Measurements from ENCODE around the gene SLC38A6.
"Not testable (repeated sequence)": the region's sequence is repeated elsewhere in the genome, so short reads cannot be mapped to it uniquely, and the experiment has no call there.

Gene SLC38A6

GRCh38 chr14:61063461-61063860 is 82.4 kb downstream of the SLC38A6 start:
- DNase-seq: no peak

DNA sequence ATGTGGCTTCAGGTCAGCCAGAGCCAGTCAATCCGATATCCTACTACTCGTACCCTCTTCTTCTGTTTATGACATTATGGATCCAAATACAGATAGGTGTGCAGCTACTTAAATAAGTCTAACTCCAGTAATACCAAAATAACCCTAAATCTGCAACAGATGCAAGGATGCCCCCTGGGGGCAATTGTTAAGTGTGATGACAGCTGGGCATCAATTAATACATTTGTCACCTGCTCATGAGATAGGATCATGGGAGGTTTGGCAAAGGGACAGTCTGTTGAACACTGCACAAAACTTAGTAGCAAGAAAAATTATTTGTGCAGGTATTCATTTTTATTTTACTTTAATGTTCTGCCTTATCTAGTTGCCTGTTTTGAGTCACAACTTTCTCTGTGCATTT is 83.2 kb downstream of the SLC38A6 start:
- no peak for DNase-seq

DNA sequence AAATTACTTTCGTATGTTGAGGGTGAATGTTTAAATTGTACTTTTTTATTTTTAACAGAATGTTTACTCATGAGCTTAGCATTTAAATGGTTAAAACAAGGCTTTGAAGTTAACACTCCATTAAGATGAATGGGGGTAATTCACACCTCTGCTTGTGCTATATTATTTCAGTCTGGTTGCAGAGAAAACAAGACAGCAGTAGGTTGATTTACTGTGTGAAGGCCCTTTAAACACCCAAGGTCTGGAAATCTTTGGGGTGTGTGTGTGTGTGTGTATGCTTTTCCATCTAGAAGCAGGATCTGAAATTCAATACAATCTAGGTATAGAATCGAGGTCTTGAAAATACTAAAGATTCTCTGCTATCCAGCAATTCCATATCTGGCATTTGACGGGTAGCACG is 83.8 kb downstream of the SLC38A6 start:
- DNase-seq: no peak

DNA sequence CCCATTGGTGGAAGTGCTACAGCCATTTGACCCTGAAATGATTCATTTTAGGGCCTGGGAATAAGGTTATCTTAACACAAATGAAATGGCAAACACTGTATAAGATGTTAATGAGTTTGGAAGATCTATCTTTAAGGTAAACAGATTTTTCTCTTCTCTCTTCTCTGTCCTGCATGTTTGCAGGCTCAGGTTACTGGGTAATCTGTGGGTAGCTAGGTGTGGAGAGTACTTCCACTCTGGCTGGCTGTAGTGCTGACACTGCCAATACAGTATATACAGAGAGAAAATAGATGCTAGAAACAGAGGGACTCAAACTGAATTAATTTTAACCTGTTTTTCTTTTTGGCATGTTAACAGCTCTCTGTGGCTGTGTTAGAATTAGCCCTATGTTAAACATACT is 84.6 kb downstream of the SLC38A6 start:
- no peak for DNase-seq

GRCh38 chr14:61072442-61072841 is 91.4 kb downstream of the SLC38A6 start:
- not testable (repeated sequence) for DNase-seq

DNA sequence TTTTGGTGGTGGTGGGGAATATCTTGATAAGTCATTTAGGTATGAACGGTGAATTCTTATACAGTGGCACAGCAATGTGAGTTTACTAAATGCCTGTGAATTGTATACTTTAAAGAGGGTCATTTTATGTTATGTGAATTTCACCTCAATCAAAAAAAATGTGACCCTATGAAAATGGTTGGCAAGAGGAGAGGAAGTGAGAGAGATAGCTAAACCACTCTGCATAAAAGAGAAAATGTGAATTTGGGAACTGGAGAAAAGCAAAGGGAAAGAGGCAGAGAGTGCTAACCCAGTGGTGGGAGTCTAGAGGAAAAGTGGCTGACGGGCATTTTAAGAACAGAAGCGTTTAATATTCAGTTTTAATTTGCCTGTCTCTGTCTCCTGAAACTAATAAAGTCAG is 93.8 kb downstream of the SLC38A6 start:
- no peak for DNase-seq

DNA sequence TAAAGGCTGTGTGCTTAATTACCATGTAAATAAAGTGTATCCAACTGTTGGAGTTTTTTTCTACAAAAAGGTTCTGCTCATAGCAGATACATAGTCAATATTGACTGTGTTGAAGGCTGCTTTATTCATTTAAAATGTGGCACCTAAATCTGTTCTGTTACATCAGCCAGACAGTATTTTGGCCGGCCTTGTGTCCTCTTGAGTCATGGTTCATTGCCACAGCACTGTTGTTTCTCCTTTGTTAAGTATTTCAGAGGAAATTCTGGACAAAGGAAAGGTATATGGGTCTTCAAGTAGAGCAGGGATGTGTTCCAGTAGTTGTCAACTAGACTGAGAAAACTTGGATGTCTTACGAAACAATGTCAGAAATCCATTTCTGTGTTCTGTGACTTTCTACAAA is 95.5 kb downstream of the SLC38A6 start:
- DNase-seq: no peak

DNA sequence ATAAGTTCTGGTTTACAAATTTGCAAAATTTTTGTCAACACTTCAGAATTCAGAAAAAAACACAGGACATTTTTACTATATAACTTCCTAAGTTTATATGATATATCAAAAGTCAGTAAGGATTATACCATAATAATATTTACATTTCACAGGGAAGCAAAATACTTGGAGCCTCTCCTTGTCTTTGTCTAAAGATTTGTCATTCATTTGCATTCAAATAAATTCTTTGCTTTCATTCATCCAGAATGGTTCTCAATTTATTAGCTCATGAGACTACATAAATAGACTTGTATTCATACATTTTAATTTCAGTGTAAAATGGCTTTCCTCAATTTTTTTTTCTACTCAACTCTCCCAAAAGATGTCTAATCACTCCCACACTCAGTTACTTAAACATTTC is 96.4 kb downstream of the SLC38A6 start:
- no peak for DNase-seq

GRCh38 chr14:61077951-61078720 is 97.1 kb downstream of the SLC38A6 start:
- DNase-seq: no peak

- DNase-seq: no peak
These were observed 99.6 kb downstream of the SLC38A6 start for GRCh38 chr14:61080591-61081010.

- no peak for DNase-seq
These were observed 107.0 kb downstream of the SLC38A6 start for GRCh38 chr14:61088081-61088480.

DNA sequence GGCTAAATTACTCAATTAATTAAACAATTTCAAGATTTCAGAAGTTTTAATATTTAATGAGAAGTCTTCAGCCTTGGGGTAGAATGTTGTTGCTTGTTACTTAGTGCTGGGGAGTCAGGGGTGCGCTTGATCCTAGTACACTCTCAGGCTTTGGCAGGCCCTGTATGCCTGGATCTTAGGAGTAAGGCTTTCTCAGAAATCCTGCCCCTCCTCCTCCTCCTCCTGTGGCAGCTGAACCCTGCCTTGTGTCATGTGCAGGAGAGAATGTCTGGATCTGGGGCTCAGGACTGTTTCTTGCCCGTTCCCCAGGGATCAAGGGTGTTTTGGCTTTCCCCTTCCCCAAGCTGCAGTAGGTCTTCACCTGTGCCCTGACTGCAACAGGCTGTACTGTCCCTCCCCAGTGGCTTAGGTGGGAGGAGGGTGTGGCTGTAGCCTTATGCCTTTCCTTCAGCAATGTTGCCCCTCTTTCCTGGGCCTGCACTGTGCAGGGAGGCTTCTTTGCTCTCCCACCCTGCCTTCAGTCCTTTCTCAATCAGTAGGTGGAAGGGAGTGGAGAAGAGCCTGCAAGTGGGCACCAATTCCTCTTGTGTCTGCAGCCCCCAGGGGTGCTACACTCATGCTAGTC is 108.2 kb downstream of the SLC38A6 start:
- DNase-seq: no peak

- no peak for DNase-seq
These were observed 109.6 kb downstream of the SLC38A6 start for GRCh38 chr14:61090432-61091216.

- DNase-seq: no peak
These were observed 110.7 kb downstream of the SLC38A6 start for GRCh38 chr14:61091657-61092273.

DNA sequence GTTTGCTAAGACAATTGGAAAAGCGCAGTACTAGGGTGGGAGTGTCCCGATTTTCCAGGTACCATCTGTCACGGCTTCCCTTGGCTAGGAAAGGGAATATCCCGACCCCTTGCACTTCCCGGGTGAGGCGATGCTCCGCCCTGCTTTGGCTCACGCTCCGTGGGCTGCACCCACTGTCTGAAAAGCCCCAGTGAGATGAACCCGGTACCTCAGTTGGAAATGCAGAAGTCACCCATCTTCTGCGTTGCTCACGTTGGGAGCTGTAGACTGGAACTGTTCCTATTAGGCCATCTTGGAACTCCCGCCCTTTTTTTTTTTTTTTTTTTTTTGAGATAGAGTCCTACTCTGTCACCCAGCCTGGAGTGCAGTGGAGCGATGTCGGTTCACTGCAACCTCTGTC is 117.1 kb downstream of the SLC38A6 start:
- DNase-seq: not testable (repeated sequence)

DNA sequence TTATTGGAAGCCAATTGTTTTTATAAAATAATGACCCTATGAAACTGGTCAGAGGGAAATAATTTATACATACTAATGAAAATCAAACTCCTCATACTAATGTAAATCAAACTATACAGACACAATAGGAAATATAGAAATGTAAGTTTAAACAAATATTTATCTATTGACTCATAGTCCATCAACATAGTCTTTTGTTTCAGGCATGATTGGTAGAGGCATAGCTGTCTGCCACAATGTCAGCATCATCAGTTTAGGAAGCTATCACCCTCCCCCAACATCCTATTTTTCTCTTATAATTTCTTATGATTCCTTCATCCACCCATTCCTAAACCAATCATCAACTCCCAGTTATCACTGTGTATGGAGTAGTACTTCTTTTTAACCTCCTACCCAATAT is 117.7 kb downstream of the SLC38A6 start:
- DNase-seq: no peak

DNA sequence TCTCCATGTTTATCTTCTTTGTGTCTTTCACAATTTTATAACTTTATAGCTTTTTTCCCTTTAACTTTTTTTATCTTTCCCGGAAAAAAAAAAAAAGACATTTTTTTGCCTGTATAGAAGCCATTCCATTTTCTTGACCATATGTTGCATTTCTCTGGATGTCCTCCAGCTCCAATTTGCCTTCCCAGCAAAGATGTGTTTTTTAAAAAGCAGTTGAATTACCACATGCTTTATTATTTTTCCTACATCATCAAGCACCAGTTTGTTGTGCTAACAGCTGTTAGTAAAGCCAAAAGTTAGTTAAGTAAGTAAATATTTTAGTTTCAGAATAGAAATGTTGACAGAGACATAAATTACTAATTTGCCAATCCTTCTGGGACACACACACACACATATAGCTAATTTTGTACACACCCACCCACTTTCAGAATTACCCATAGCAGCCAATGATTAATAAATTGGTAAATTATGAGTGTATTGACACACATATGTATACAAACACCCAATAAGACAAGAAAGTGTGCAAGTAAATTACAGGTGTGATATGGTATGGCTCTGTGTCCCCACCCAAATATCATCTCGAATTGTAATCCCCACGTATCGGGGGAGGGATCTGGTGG is 118.3 kb downstream of the SLC38A6 start:
- no peak for DNase-seq

DNA sequence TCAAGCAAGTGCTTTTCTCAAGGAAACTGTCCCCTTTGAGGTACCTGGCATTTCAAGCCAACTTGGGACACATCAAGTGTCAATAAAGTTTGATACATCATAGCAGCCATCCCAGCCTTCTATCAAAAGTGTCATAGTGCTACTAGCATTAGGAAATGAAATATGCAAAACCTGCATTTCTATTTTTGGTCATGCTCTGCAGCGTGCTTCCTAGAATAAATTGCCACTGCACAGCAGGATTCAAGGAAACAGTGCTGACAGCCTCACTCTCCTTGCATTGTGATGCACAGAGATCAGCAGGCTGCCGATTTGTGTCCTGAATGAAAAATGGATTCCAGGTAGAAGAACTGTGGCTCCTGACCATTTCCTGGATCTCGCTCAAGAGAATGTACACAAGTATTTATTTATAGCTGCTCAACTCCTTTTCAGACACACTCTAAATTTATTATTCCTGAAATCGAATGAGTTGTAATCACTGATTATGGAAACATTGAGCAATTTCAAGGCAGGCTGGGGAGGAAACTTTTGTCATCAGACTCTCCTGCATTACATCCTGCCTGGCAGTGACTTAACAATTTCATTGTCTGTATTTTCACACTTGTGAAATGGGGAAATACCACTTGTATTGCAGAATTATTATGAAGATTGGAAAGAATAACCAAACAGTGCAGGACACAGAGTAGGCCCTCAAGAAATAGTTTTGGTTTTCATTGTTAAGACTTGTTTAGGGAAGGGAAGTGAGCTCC is 120.9 kb downstream of the SLC38A6 start:
- DNase-seq: no peak

Measured in activated T-cell treated with anti-CD3 and anti-CD28 coated beads, Interleukin-2, amount 50 U/mL, for 48 hours (primary cell).